HG03103 (cell line): ENCODE measurements around the gene GIMAP5.
"Not testable (repeated sequence)": the region's sequence is repeated elsewhere in the genome, so short reads cannot be mapped to it uniquely, and the experiment has no call there.

Experiments used
- ATAC-seq: cut with Tn5 transposase; IDR thresholded peaks from one replicate; pipeline ENCODE4 v1.9.1; 2021; ENCODE audit warnings: low read depth; ENCODE audit not compliant: unreplicated experiment

Gene GIMAP5

GRCh38 chr7:150766334-150766709 is 29.1 kb downstream of the GIMAP5 start:
- ATAC-seq, result no peak

- no peak for ATAC-seq
Observed at GRCh38 chr7:150769768-150770167, 32.5 kb downstream of the GIMAP5 start.

- ATAC-seq, result not testable (repeated sequence)
Observed at GRCh38 chr7:150774131-150774530, 36.9 kb downstream of the GIMAP5 start.

GRCh38 chr7:150778014-150778737 is 41.0 kb downstream of the GIMAP5 start:
- ATAC-seq, result no peak

- no peak for ATAC-seq
Observed at GRCh38 chr7:150778738-150779301, 41.6 kb downstream of the GIMAP5 start.

GRCh38 chr7:150780292-150780691 is 43.1 kb downstream of the GIMAP5 start:
- no peak for ATAC-seq

GRCh38 chr7:150781103-150781502 is 43.9 kb downstream of the GIMAP5 start:
- ATAC-seq, result no peak

- ATAC-seq, result no peak
Observed at GRCh38 chr7:150781961-150782360, 44.7 kb downstream of the GIMAP5 start.

GRCh38 chr7:150784120-150784736 is 47.0 kb downstream of the GIMAP5 start:
- ATAC-seq, result no peak

- ATAC-seq, result no peak
Observed at GRCh38 chr7:150784954-150785353, 47.7 kb downstream of the GIMAP5 start.

GRCh38 chr7:150787321-150788281 is 50.4 kb downstream of the GIMAP5 start:
- ATAC-seq, result peak; percentile 73

- no peak for ATAC-seq
Observed at GRCh38 chr7:150788474-150789269, 51.5 kb downstream of the GIMAP5 start.

- no peak for ATAC-seq
Observed at GRCh38 chr7:150790416-150791075, 53.3 kb downstream of the GIMAP5 start.

GRCh38 chr7:150791304-150791703 is 54.1 kb downstream of the GIMAP5 start:
- ATAC-seq, result no peak

- ATAC-seq, result no peak
Observed at GRCh38 chr7:150791746-150792452, 54.7 kb downstream of the GIMAP5 start.
